Endodermal cell (in vitro differentiated cells): ENCODE results near the gene POMC. TPM values are rescaled to one million over a fixed set of nuclear protein-coding genes. Genes with fewer than 3 reads are reported as not detected.

ENCODE experiments used
- DNase-seq: peaks from one replicate; pipeline ENCODE4 v3.0.0-alpha.2; 2017
- H3K27ac ChIP-seq: 2 replicates; pipeline ENCODE4 v1.5.1; 2013; ENCODE audit warnings: mild to moderate bottlenecking, low read depth, low read length, moderate library complexity
- H3K27me3 ChIP-seq: 2 replicates; pipeline ENCODE4 v1.6.1; 2013; ENCODE audit warnings: mild to moderate bottlenecking, low read length, moderate library complexity; ENCODE audit not compliant: insufficient read depth, control insufficient read depth, poor library complexity, severe bottlenecking
- H3K36me3 ChIP-seq: 2 replicates; pipeline ENCODE4 v1.7.0; 2013; ENCODE audit warnings: mild to moderate bottlenecking, low read length, moderate library complexity; ENCODE audit not compliant: control insufficient read depth, insufficient read depth
- H3K4me1 ChIP-seq: one replicate; pipeline ENCODE4 v1.7.0; 2013; ENCODE audit warnings: low read length; ENCODE audit not compliant: control insufficient read depth, insufficient read depth
- H3K4me3 ChIP-seq: 2 replicates; pipeline ENCODE4 v1.5.1; 2013; ENCODE audit warnings: mild to moderate bottlenecking, low read length, moderate library complexity
- H3K9ac ChIP-seq: 2 replicates; pipeline ENCODE4 v1.6.1; 2013; ENCODE audit warnings: mild to moderate bottlenecking, low read length, moderate library complexity; ENCODE audit not compliant: poor library complexity, severe bottlenecking; ENCODE audit errors: extremely low read depth
- H3K9me3 ChIP-seq: 2 replicates; pipeline ENCODE4 v1.6.1; 2013; ENCODE audit warnings: mild to moderate bottlenecking, low read length, moderate library complexity; ENCODE audit not compliant: control insufficient read depth
- H3K27ac Mint-ChIP-seq: 2 replicates; pipeline ENCODE4 v1.8.0; 2020; ENCODE audit warnings: mixed read lengths
- H3K27me3 Mint-ChIP-seq: 2 replicates; pipeline ENCODE4 v1.8.0; 2021; ENCODE audit warnings: mild to moderate bottlenecking, mixed read lengths; ENCODE audit not compliant: insufficient read depth
- H3K36me3 Mint-ChIP-seq: 2 replicates; pipeline ENCODE4 v1.8.0; 2020; ENCODE audit warnings: low read depth, mixed read lengths
- H3K4me1 Mint-ChIP-seq: 2 replicates; pipeline ENCODE4 v1.8.0; 2020; ENCODE audit warnings: mixed read lengths
- H3K4me3 Mint-ChIP-seq: 2 replicates; pipeline ENCODE4 v1.8.0; 2020; ENCODE audit warnings: mild to moderate bottlenecking, moderate library complexity, mixed read lengths
- H3K9me3 Mint-ChIP-seq: 2 replicates; pipeline ENCODE4 v1.8.0; 2020; ENCODE audit warnings: mild to moderate bottlenecking, mixed read lengths
- WGBS, 2 experiments: methylation state at CpG; one replicate each; pipeline versions ENCODE4 v1.1.5 to v1.1.7; 2013; ENCODE audit warnings: missing lambda C conversion rate in 2 of 2, mixed read lengths in 1 of 2; ENCODE audit not compliant: insufficient coverage in 1 of 2, insufficient read length in 1 of 2; 5-methylcytosine and 5-hydroxymethylcytosine counted together
- total RNA-seq, 2 donors: library from RNA; stranded (reverse); fragmentation: NEBNext Ultra II Directional in 1 of 2; extraction: Animal tissue kit (Norgen Biotek cat#: 25700) in 1 of 2; gene quantifications; 2 replicates in 1 of 2; 3 replicates in 1 of 2; pipeline ENCODE4 v1.2.1, GENCODE V29; 2021
- TF ChIP-seq, protein P1 (sequence below): fragments of 200-600 bp; sonication (generic); conservative IDR thresholded peaks from 2 replicates; pipeline ENCODE4 v1.5.0; 2021; ENCODE audit warnings: antibody characterized with exemption, mild to moderate bottlenecking

POMC gene
- total RNA-seq, 2 donors from 2014 or later, result 10.9 to 14.5 TPM

DNA sequence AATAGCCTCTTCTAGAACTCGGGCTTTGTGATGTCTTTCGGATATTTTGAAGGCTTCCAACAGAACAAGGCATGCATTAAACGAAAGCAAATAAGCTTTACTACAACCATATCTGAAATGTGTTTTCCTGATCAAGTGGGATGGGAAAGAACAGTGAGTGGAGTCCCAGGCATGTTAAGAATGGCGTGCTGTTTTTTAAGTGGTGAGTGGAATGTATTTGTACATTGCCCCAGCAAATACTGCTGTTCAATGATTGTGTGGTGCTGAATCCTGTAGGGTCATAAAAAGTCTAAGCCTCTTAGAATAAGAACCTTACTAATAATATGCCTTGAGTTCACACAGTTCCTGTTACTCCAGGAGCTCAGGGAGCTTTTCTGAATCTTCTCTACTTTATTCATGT lies 52.5 kb downstream of the POMC start:
- no peaks in the 10 kb centered on the region for H3K36me3 ChIP-seq
- no peak for DNase-seq
- Mint-ChIP-seq H3K27ac (no peak overlapping the region), H3K36me3 (no peaks in the 10 kb centered on the region), H3K27me3 (no peaks in the 10 kb centered on the region), H3K4me3 (no peak overlapping the region), H3K4me1 (peaks cover 13% of the 10 kb centered on the region), H3K9me3 (no peaks in the 10 kb centered on the region)
- H3K27ac ChIP-seq, result no peak overlapping the region
- WGBS, 2 experiments, result 95 to 96% methylated on average over 3 to 4 of the region's 4 CpGs
- peaks cover 4% of the 10 kb centered on the region for H3K4me1 ChIP-seq
- no peak overlapping the region for H3K4me3 ChIP-seq
- H3K9me3 ChIP-seq, result no peaks in the 10 kb centered on the region
- no peaks in the 10 kb centered on the region for H3K27me3 ChIP-seq
- TF ChIP-seq, protein P1, sequence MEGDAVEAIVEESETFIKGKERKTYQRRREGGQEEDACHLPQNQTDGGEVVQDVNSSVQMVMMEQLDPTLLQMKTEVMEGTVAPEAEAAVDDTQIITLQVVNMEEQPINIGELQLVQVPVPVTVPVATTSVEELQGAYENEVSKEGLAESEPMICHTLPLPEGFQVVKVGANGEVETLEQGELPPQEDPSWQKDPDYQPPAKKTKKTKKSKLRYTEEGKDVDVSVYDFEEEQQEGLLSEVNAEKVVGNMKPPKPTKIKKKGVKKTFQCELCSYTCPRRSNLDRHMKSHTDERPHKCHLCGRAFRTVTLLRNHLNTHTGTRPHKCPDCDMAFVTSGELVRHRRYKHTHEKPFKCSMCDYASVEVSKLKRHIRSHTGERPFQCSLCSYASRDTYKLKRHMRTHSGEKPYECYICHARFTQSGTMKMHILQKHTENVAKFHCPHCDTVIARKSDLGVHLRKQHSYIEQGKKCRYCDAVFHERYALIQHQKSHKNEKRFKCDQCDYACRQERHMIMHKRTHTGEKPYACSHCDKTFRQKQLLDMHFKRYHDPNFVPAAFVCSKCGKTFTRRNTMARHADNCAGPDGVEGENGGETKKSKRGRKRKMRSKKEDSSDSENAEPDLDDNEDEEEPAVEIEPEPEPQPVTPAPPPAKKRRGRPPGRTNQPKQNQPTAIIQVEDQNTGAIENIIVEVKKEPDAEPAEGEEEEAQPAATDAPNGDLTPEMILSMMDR, result no peak
- H3K9ac ChIP-seq, result no peak overlapping the region

DNA sequence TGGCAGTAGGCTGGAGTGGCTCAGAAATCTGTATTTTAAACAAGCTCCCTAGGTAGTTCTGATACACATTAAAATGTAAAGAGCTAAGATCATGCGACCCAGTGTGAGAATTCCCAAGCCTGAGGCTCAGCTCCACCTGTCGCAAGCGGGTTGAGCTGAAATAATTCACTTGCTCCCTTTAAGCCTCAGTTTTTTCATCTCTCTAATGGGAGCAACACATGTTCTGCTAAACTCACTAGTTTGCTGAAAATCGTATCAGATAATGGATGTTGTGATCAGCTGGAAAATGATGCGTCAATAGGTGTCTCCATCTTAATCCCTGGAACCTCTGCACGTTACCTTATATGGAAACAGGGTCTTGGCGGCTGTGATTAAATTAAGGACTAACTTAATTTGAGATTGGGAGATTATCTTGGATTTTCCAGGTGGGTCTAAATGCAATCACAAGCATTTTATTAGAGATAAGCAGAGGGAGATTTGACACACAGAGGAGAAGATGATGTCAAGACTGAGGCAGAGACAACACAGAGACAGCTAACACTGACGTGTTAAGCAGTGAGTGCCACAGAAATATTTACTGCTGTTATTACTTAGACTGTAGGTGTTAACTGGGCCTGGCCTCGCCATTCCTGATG lies 53.0 kb downstream of the POMC start:
- no peak overlapping the region for H3K27ac ChIP-seq
- no peak overlapping the region for H3K4me3 Mint-ChIP-seq
- no peaks in the 10 kb centered on the region for H3K36me3 Mint-ChIP-seq
- no peaks in the 10 kb centered on the region for H3K9me3 Mint-ChIP-seq
- TF ChIP-seq, protein P1, result no peak
- 93 to 98% methylated on average over 8 to 9 of the region's 9 CpGs for WGBS, 2 experiments
- no peak for DNase-seq
- H3K27me3 ChIP-seq, result no peaks in the 10 kb centered on the region
- peaks cover 13% of the 10 kb centered on the region for H3K4me1 Mint-ChIP-seq
- no peak overlapping the region for H3K27ac Mint-ChIP-seq
- no peak overlapping the region for H3K4me3 ChIP-seq
- H3K36me3 ChIP-seq, result no peaks in the 10 kb centered on the region
- H3K9me3 ChIP-seq, result no peaks in the 10 kb centered on the region
- H3K9ac ChIP-seq, result no peak overlapping the region
- no peaks in the 10 kb centered on the region for H3K27me3 Mint-ChIP-seq
- peaks cover 4% of the 10 kb centered on the region for H3K4me1 ChIP-seq

DNA sequence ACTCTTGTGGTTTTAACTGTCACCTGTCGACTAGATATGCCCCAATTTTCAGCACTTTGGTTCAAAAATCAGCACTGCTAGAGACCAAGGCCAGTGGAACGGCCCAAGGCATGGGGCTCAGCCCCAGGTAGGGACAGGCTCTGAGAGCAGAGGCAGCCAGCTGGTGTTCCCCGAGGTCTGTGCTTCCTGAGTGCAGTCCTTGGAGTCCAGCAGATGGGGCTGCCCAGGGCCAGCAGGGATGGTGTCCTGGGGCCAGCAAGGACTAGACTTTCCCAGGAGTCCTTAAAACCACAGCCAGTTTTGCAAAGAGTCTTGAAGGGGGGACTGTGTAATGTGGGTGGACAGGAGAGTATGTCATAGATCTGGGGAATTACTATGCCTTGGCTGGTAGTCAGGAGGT lies 56.3 kb downstream of the POMC start:
- H3K4me3 Mint-ChIP-seq, result no peak overlapping the region
- no peaks in the 10 kb centered on the region for H3K36me3 ChIP-seq
- TF ChIP-seq, protein P1, result no peak
- H3K27me3 ChIP-seq, result no peaks in the 10 kb centered on the region
- DNase-seq, result no peak
- no peaks in the 10 kb centered on the region for H3K27me3 Mint-ChIP-seq
- H3K9me3 ChIP-seq, result no peaks in the 10 kb centered on the region
- H3K36me3 Mint-ChIP-seq, result peaks cover 2% of the 10 kb centered on the region
- H3K4me1 Mint-ChIP-seq, result peaks cover 13% of the 10 kb centered on the region
- H3K27ac ChIP-seq, result no peak overlapping the region
- no peaks in the 10 kb centered on the region for H3K9me3 Mint-ChIP-seq
- peaks cover 4% of the 10 kb centered on the region for H3K4me1 ChIP-seq
- 89 to 100% methylated on average over 2 to 3 of the region's 3 CpGs for WGBS, 2 experiments
- no peak overlapping the region for H3K4me3 ChIP-seq
- no peak overlapping the region for H3K27ac Mint-ChIP-seq
- H3K9ac ChIP-seq, result no peak overlapping the region

Other genes with a start within 250 kb of the POMC start
- 10 to 100 TPM; 29.8 to 41.2 TPM for gene ADCY3, start 248.3 kb downstream of the POMC start, total RNA-seq
- gene DNAJC27, start 196.6 kb downstream of the POMC start, total RNA-seq, result 1 to 10 TPM; 6.2 to 6.5 TPM
- 10 to 100 TPM; 11.0 to 11.8 TPM for gene EFR3B, start 126.5 kb downstream of the POMC start, total RNA-seq
- 100 to 1,000 TPM; 124 to 139 TPM for gene DNMT3A, start 173.3 kb upstream of the POMC start, total RNA-seq